Breast epithelium (tissue), 3 donors: ENCODE results near the gene NR4A3.

Source experiments
- CTCF ChIP-seq, 3 donors: fragments of 450-650 bp; IDR thresholded peaks; one replicate each; pipeline ENCODE4 v1.5.1; 2016 to 2017; ENCODE audit warnings: antibody characterized with exemption in 3 of 3, mild to moderate bottlenecking in 3 of 3, moderate library complexity in 3 of 3
- POLR2A ChIP-seq: fragments of 450-650 bp; IDR thresholded peaks from one replicate; pipeline ENCODE4 v1.6.1; 2016; ENCODE audit warnings: antibody characterized with exemption, mild to moderate bottlenecking, moderate library complexity

GRCh38 chr9:99779277-99779676, 42.4 kb upstream of the NR4A3 start:
- TF ChIP-seq CTCF (IDR thresholded peaks at IDR 0.05) (no peak), POLR2A (no peak)
